Gastrocnemius medialis (tissue), 4 donors: ENCODE data around the gene TMEM176B. TPM values are rescaled to one million over a fixed set of nuclear protein-coding genes. Genes with fewer than 3 reads are reported as not detected.

Experiments
- ATAC-seq, 2 donors: fragments of 150-250 bp; one replicate each; pipeline ENCODE4 v1.9.1; 2016
- DNase-seq, 2 donors: peaks; one replicate each; pipeline ENCODE4 v3.0.0-alpha.2; 2019
- H3K27ac ChIP-seq, 4 donors: fragments of 200-600 bp; sonication (generic); 1 replicate in 1 of 4; 2 replicates in 3 of 4; pipeline ENCODE4 v1.5.1; 2016 to 2018; ENCODE audit warnings: mild to moderate bottlenecking in 2 of 4, moderate library complexity in 1 of 4
- H3K27me3 ChIP-seq, 3 donors: fragments of 200-600 bp; sonication (generic) in 2 of 3; 1 replicate in 1 of 3; 2 replicates in 2 of 3; pipeline versions ENCODE4 v1.5.1 to v1.6.0; 2016 to 2019; ENCODE audit warnings: mild to moderate bottlenecking in 1 of 3, moderate library complexity in 1 of 3
- H3K36me3 ChIP-seq, 2 donors: fragments of 200-600 bp; sonication (generic) in 1 of 2; one replicate each; pipeline ENCODE4 v1.5.1; 2017 to 2018
- H3K4me1 ChIP-seq, 2 donors: fragments of 200-600 bp; sonication (generic) in 1 of 2; one replicate each; pipeline ENCODE4 v1.5.1; 2016 to 2017; ENCODE audit warnings: mild to moderate bottlenecking in 2 of 2
- H3K4me3 ChIP-seq, 4 donors: fragments of 200-600 bp; sonication (generic) in 3 of 4; 1 replicate in 1 of 4; 2 replicates in 3 of 4; pipeline ENCODE4 v1.5.1; 2016 to 2019; ENCODE audit warnings: mild to moderate bottlenecking in 2 of 4
- H3K9me3 ChIP-seq, 3 donors: fragments of 200-600 bp; sonication (generic) in 2 of 3; 1 replicate in 1 of 3; 2 replicates in 2 of 3; pipeline ENCODE4 v1.5.1; 2016 to 2019
- CTCF ChIP-seq, 5 experiments: fragments of 450-650 bp in 3 of 5; fragments of 200-600 bp in 2 of 5; sonication (generic) in 2 of 5; IDR thresholded peaks in 4 of 5; conservative IDR thresholded peaks in 1 of 5; 1 replicate in 4 of 5; 2 replicates in 1 of 5; pipeline ENCODE4 v1.5.1; 2016 to 2019; ENCODE audit warnings: antibody characterized with exemption in 5 of 5, mild to moderate bottlenecking in 3 of 5, moderate library complexity in 3 of 5
- POLR2A ChIP-seq, 2 donors: fragments of 450-650 bp; IDR thresholded peaks; one replicate each; pipeline ENCODE4 v1.6.1; 2017; ENCODE audit warnings: antibody characterized with exemption in 2 of 2, mild to moderate bottlenecking in 2 of 2, moderate library complexity in 2 of 2
- in situ Hi-C, 4 donors: fragments of 200-750 bp; cut with MboI; loops; one replicate each; pipeline versions ENCODE4 v1.15.0 to v1.8.0; 2017; ENCODE audit warnings: low sequenced_read_pairs in 4 of 4
- intact Hi-C: fragments of 100-400 bp; cut with DNase I; formaldehyde crosslinking; loops from one replicate; pipeline ENCODE4 v1.15.1; 2023; ENCODE audit warnings: low total_unique reads
- total RNA-seq, 4 donors: library from RNA; depleted of rRNA; stranded (reverse); fragments of >200 nt; gene quantifications; one replicate each; pipeline versions ENCODE4 v1.1.0 to v1.2.3, GENCODE V29; 2016

The TMEM176B gene
- total RNA-seq, 4 donors from 2014 or later: 5.8 to 9.6 (median 7.6) TPM

GRCh38 chr7:150751702-150752101 lies 48.5 kb downstream of the TMEM176B start:
- Histone ChIP-seq H3K36me3 (no peaks in the 10 kb centered on the region), H3K4me1 (no peaks in the 10 kb centered on the region), H3K4me3 (no peak overlapping the region), H3K9me3 (no peaks in the 10 kb centered on the region), H3K27ac (peak overlapping the region in 1 of 4 donors; percentile 52), H3K27me3 (no peaks in the 10 kb centered on the region)
- in situ Hi-C loops (loop anchor here in 2 of 4 donors (10.0 kb wide), 1 partner anchor 307 kb away; no protein-coding TSS in a partner anchor), intact Hi-C loops (no loop called here)
- ATAC-seq: no peak
- no peak for TF ChIP-seq POLR2A (IDR thresholded peaks at IDR 0.05)
- DNase-seq: no peak

- no peaks in the 10 kb centered on the region for H3K36me3 ChIP-seq
- ATAC-seq: no peak
- H3K27me3 ChIP-seq: no peaks in the 10 kb centered on the region
- intact Hi-C loops: no loop called here
- no peaks in the 10 kb centered on the region for H3K4me1 ChIP-seq
- H3K27ac ChIP-seq: no peak overlapping the region
- TF ChIP-seq CTCF (IDR thresholded peaks at IDR 0.05 in 4 of 5, conservative IDR thresholded peaks at IDR 0.05 in 1 of 5) (no peak), POLR2A (IDR thresholded peaks at IDR 0.05) (no peak)
- no peak overlapping the region for H3K4me3 ChIP-seq
- DNase-seq: no peak
- in situ Hi-C loops: no loop called here
- no peaks in the 10 kb centered on the region for H3K9me3 ChIP-seq
These were observed 51.8 kb downstream of the TMEM176B start for GRCh38 chr7:150748376-150748775.

- ATAC-seq (no peak), DNase-seq (no peak)
- intact Hi-C loops: no loop called here
- TF ChIP-seq POLR2A (IDR thresholded peaks at IDR 0.05) (no peak), CTCF (IDR thresholded peaks at IDR 0.05 in 4 of 5, conservative IDR thresholded peaks at IDR 0.05 in 1 of 5) (no peak)
- Histone ChIP-seq H3K4me1 (no peaks in the 10 kb centered on the region), H3K9me3 (no peaks in the 10 kb centered on the region), H3K36me3 (no peaks in the 10 kb centered on the region), H3K27me3 (no peaks in the 10 kb centered on the region), H3K27ac (no peak overlapping the region), H3K4me3 (no peak overlapping the region)
- in situ Hi-C loops: no loop called here
These were observed 53.2 kb downstream of the TMEM176B start for GRCh38 chr7:150746921-150747320.

- no peaks in the 10 kb centered on the region for H3K4me1 ChIP-seq
- DNase-seq (no peak), ATAC-seq (no peak)
- H3K27me3 ChIP-seq: no peaks in the 10 kb centered on the region
- no peak overlapping the region for H3K27ac ChIP-seq
- TF ChIP-seq CTCF (IDR thresholded peaks at IDR 0.05 in 4 of 5, conservative IDR thresholded peaks at IDR 0.05 in 1 of 5) (no peak), POLR2A (IDR thresholded peaks at IDR 0.05) (no peak)
- H3K36me3 ChIP-seq: no peaks in the 10 kb centered on the region
- no peaks in the 10 kb centered on the region for H3K9me3 ChIP-seq
- intact Hi-C loops: no loop called here
- no peak overlapping the region for H3K4me3 ChIP-seq
- in situ Hi-C loops: no loop called here
These were observed 54.3 kb downstream of the TMEM176B start for GRCh38 chr7:150745876-150746275.

- Histone ChIP-seq H3K4me1 (no peaks in the 10 kb centered on the region), H3K36me3 (no peaks in the 10 kb centered on the region), H3K9me3 (no peaks in the 10 kb centered on the region), H3K4me3 (no peak overlapping the region), H3K27ac (no peak overlapping the region), H3K27me3 (no peaks in the 10 kb centered on the region)
- in situ Hi-C loops: no loop called here
- TF ChIP-seq CTCF (IDR thresholded peaks at IDR 0.05 in 4 of 5, conservative IDR thresholded peaks at IDR 0.05 in 1 of 5): no peak
- no peak for TF ChIP-seq POLR2A (IDR thresholded peaks at IDR 0.05)
- DNase-seq (no peak), ATAC-seq (no peak)
- intact Hi-C loops: no loop called here
These were observed 55.1 kb downstream of the TMEM176B start for GRCh38 chr7:150745086-150745485.
